Gastrocnemius medialis (tissue), 4 donors: ENCODE measurements around the gene EYS.

Experiments
- CTCF ChIP-seq, 5 experiments: fragments of 450-650 bp in 3 of 5; fragments of 200-600 bp in 2 of 5; sonication (generic) in 2 of 5; IDR thresholded peaks in 4 of 5; conservative IDR thresholded peaks in 1 of 5; 1 replicate in 4 of 5; 2 replicates in 1 of 5; pipeline ENCODE4 v1.5.1; 2016 to 2019; ENCODE audit warnings: antibody characterized with exemption in 5 of 5, mild to moderate bottlenecking in 3 of 5, moderate library complexity in 3 of 5
- POLR2A ChIP-seq, 2 donors: fragments of 450-650 bp; IDR thresholded peaks; one replicate each; pipeline ENCODE4 v1.6.1; 2017; ENCODE audit warnings: antibody characterized with exemption in 2 of 2, mild to moderate bottlenecking in 2 of 2, moderate library complexity in 2 of 2

GRCh38 chr6:65186826-65187225 is 520.2 kb downstream of the EYS start:
- TF ChIP-seq CTCF (IDR thresholded peaks at IDR 0.05 in 4 of 5, conservative IDR thresholded peaks at IDR 0.05 in 1 of 5) (no peak), POLR2A (IDR thresholded peaks at IDR 0.05) (no peak)
